Panc1 (cell line): ENCODE results near the gene ROBO1. TPM values are rescaled to one million over a fixed set of nuclear protein-coding genes. Genes with fewer than 3 reads are reported as not detected.

Experiments used
- ATAC-seq: fragments of 200-7000 bp; cut with Tn5 transposase; 2 replicates; pipeline ENCODE4 v1.9.1; 2020; ENCODE audit warnings: mild to moderate bottlenecking, moderate library complexity
- BruUV-seq: library from RNA; stranded (reverse); fragments of 400-500 nt; replicated peaks from 2 replicates; lab custom pipeline; 2021; lab: Mats Ljungman, UMichigan
- CTCF ChIA-PET: fragments of 300-600 bp; sonication (Branson Sonifier 250); formaldehyde crosslinking; loops from one replicate; lab custom pipeline; 2022; ENCODE audit warnings: antibody characterized with exemption; lab: Charles Lee
- POLR2A ChIA-PET: fragments of 300-600 bp; sonication (Branson Sonifier 250); formaldehyde crosslinking; loops from one replicate; lab custom pipeline; 2022; ENCODE audit warnings: antibody characterized with exemption; lab: Charles Lee
- DNase-seq: peaks from one replicate; pipeline ENCODE4 v3.0.0-alpha.2; 2010; ENCODE audit warnings: low read depth, low spot score
- H3K27ac ChIP-seq: 2 replicates; pipeline ENCODE4 v1.5.1; 2011; ENCODE audit warnings: mild to moderate bottlenecking, low read length, inconsistent platforms
- H3K27me3 ChIP-seq: fragments of 200-500 bp; sonication (Bioruptor generic); 2 replicates; pipeline ENCODE4 v1.6.0; 2014; ENCODE audit warnings: low read length, inconsistent platforms; ENCODE audit not compliant: control insufficient read depth, insufficient read depth
- H3K36me3 ChIP-seq: fragments of 200-500 bp; sonication (Bioruptor generic); 2 replicates; pipeline ENCODE4 v1.5.1; 2014; ENCODE audit warnings: inconsistent platforms, mild to moderate bottlenecking, low read length, moderate library complexity; ENCODE audit not compliant: control insufficient read depth, insufficient read depth
- H3K4me1 ChIP-seq: 2 replicates; pipeline ENCODE4 v1.5.1; 2011; ENCODE audit warnings: inconsistent platforms, mild to moderate bottlenecking, low read length, moderate library complexity; ENCODE audit not compliant: control insufficient read depth, insufficient read depth
- H3K4me3 ChIP-seq, 2 experiments: 2 replicates each; pipeline ENCODE4 v1.5.1; 2011 to 2012; ENCODE audit warnings: low read depth in 2 of 2, low read length in 2 of 2, mild to moderate bottlenecking in 2 of 2, inconsistent platforms in 1 of 2, moderate library complexity in 1 of 2
- H3K9me3 ChIP-seq: fragments of 200-500 bp; sonication (Bioruptor generic); 2 replicates; pipeline ENCODE4 v1.5.1; 2014; ENCODE audit warnings: low read depth, mild to moderate bottlenecking, inconsistent platforms, low read length, moderate library complexity; ENCODE audit not compliant: control insufficient read depth, insufficient read depth
- CTCF ChIP-seq: fragments of 450-650 bp; IDR thresholded peaks from 2 replicates; pipeline ENCODE4 v1.5.1; 2017; ENCODE audit warnings: mild to moderate bottlenecking
- POLR2AphosphoS5 ChIP-seq: IDR thresholded peaks from 2 replicates; pipeline ENCODE4 v1.6.1; 2012; ENCODE audit warnings: mild to moderate bottlenecking, low read depth, low read length, moderate library complexity
- REST ChIP-seq, 2 experiments: IDR thresholded peaks; 2 replicates each; pipeline ENCODE4 v1.6.1; 2011 to 2012; ENCODE audit warnings: low read depth in 2 of 2, control low read depth in 1 of 2, low read length in 1 of 2, mild to moderate bottlenecking in 1 of 2, moderate library complexity in 1 of 2; ENCODE audit not compliant: insufficient read depth in 1 of 2
- SIN3A ChIP-seq: IDR thresholded peaks from 2 replicates; pipeline ENCODE4 v1.6.1; 2012; ENCODE audit warnings: low read depth, mild to moderate bottlenecking, low read length, moderate library complexity, borderline replicate concordance; ENCODE audit not compliant: insufficient read depth
- TCF7L2 ChIP-seq: IDR thresholded peaks from 2 replicates; pipeline ENCODE4 v1.6.1; 2011; ENCODE audit warnings: mild to moderate bottlenecking, low read depth, low read length, inconsistent platforms
- in situ Hi-C: cut with HindIII; loops from 2 replicates; pipeline ENCODE4 v1.10.0; 2016; ENCODE audit warnings: low sequenced_read_pairs, low pct_unique_long_range_greater_than_20kb
- intact Hi-C: fragments of 100-400 bp; cut with micrococcal nuclease; formaldehyde crosslinking; loops from one replicate; pipeline ENCODE4 v1.10.0; 2022; ENCODE audit not compliant: unreplicated experiment
- total RNA-seq: library from RNA; stranded (reverse); gene quantifications from one replicate; pipeline ENCODE4 v1.2.1, GENCODE V29; 2021; ENCODE audit not compliant: unreplicated experiment

Gene ROBO1
- total RNA-seq, 1 experiment from 2014 or later = 61.6 TPM

- Histone ChIP-seq H3K27ac (no peak overlapping the region), H3K4me3 (no peak overlapping the region), H3K27me3 (no peaks in the 10 kb centered on the region), H3K9me3 (no peaks in the 10 kb centered on the region), H3K4me1 (no peaks in the 10 kb centered on the region), H3K36me3 (no peaks in the 10 kb centered on the region)
- intact Hi-C loops = no loop called here
- BruUV-seq = no TSS peak
- DNase-seq (no peak), ATAC-seq (no peak)
- ChIA-PET CTCF (interaction anchor here (0.6 kb wide), 1 partner anchor 400 kb away, joined by 5 read pairs; no protein-coding TSS in a partner anchor), POLR2A (no interaction called here)
- in situ Hi-C loops = no loop called here
- no peak for TF ChIP-seq REST (IDR thresholded peaks at IDR 0.05; ENCODE audit: insufficient read depth in 1 of 2, low read depth in 2 of 2, low read length in 1 of 2)
- TF ChIP-seq SIN3A = no peak
- TF ChIP-seq TCF7L2 = no peak
- TF ChIP-seq POLR2AphosphoS5 = no peak
Measured at GRCh38 chr3:79255292-79255691, 512.5 kb downstream of the ROBO1 start.

GRCh38 chr3:79253704-79254103, 514.1 kb downstream of the ROBO1 start:
- no peak overlapping the region for H3K4me3 ChIP-seq
- no peaks in the 10 kb centered on the region for H3K36me3 ChIP-seq
- BruUV-seq = no TSS peak
- in situ Hi-C loops = no loop called here
- no peaks in the 10 kb centered on the region for H3K4me1 ChIP-seq
- no peak for ATAC-seq
- no peaks in the 10 kb centered on the region for H3K27me3 ChIP-seq
- no peaks in the 10 kb centered on the region for H3K9me3 ChIP-seq
- ChIA-PET POLR2A (interaction anchor here (0.6 kb wide), 1 partner anchor 12 kb away, joined by 3 read pairs; no protein-coding TSS in a partner anchor), CTCF (no interaction called here)
- no peak overlapping the region for H3K27ac ChIP-seq
- no peak for DNase-seq
- intact Hi-C loops = no loop called here
- TF ChIP-seq CTCF (no peak), REST (IDR thresholded peaks at IDR 0.05; ENCODE audit: insufficient read depth in 1 of 2, low read depth in 2 of 2, low read length in 1 of 2) (no peak), POLR2AphosphoS5 (no peak), SIN3A (no peak), TCF7L2 (no peak)
